GM23338 (cell line): ENCODE results near the gene LMAN1L. TPM values are rescaled to one million over a fixed set of nuclear protein-coding genes. Genes with fewer than 3 reads are reported as not detected.

ENCODE experiments used
- ATAC-seq: fragments of 200-7000 bp; cut with Tn5 transposase; 3 replicates; pipeline ENCODE4 v1.9.1; 2020
- DNase-seq: peaks from one replicate; pipeline ENCODE4 v3.0.0-alpha.2; 2015; ENCODE audit warnings: low spot score
- H2AFZ ChIP-seq: fragments of 200-600 bp; sonication (generic); 2 replicates; pipeline ENCODE4 v1.8.0; 2016; ENCODE audit warnings: antibody characterized with exemption, mild to moderate bottlenecking, moderate library complexity
- H3F3A ChIP-seq: fragments of 200-600 bp; sonication (generic); replicated peaks from 2 replicates; pipeline ENCODE4 v1.8.0; 2017; ENCODE audit warnings: antibody characterized with exemption, mixed run types, low read depth
- H3K27ac ChIP-seq: fragments of 200-600 bp; sonication (generic); 2 replicates; pipeline ENCODE4 v1.6.1; 2016; ENCODE audit warnings: low read depth
- H3K27me3 ChIP-seq: fragments of 200-600 bp; sonication (generic); 2 replicates; pipeline ENCODE4 v1.8.0; 2016; ENCODE audit warnings: mild to moderate bottlenecking, mixed run types, moderate library complexity; ENCODE audit not compliant: insufficient read depth
- H3K36me3 ChIP-seq: fragments of 200-600 bp; sonication (generic); 2 replicates; pipeline ENCODE4 v1.8.0; 2016; ENCODE audit warnings: mild to moderate bottlenecking; ENCODE audit not compliant: insufficient read depth
- H3K4me1 ChIP-seq: fragments of 200-600 bp; sonication (generic); 2 replicates; pipeline ENCODE4 v1.8.0; 2016; ENCODE audit warnings: mild to moderate bottlenecking, moderate library complexity; ENCODE audit not compliant: insufficient read depth
- H3K4me2 ChIP-seq: fragments of 200-600 bp; sonication (generic); 2 replicates; pipeline ENCODE4 v1.7.1; 2017; ENCODE audit warnings: mixed run types
- H3K4me3 ChIP-seq: fragments of 200-600 bp; sonication (generic); 2 replicates; pipeline ENCODE4 v1.6.1; 2016; ENCODE audit warnings: mixed run types
- H3K79me2 ChIP-seq: fragments of 200-600 bp; sonication (generic); replicated peaks from 2 replicates; pipeline ENCODE4 v1.8.0; 2017; ENCODE audit warnings: mild to moderate bottlenecking; ENCODE audit not compliant: insufficient read depth
- H3K9me2 ChIP-seq: fragments of 200-600 bp; sonication (generic); 2 replicates; pipeline ENCODE4 v1.8.0; 2017; ENCODE audit not compliant: insufficient read depth
- H4K20me1 ChIP-seq: fragments of 200-600 bp; sonication (generic); replicated peaks from 2 replicates; pipeline ENCODE4 v1.8.0; 2017; ENCODE audit warnings: mild to moderate bottlenecking; ENCODE audit not compliant: insufficient read depth
- H3K27ac Mint-ChIP-seq: 2 replicates; pipeline ENCODE4 v1.8.0; 2020; ENCODE audit warnings: inconsistent platforms, mild to moderate bottlenecking, moderate library complexity, mixed read lengths
- H3K27me3 Mint-ChIP-seq: 3 replicates; pipeline ENCODE4 v1.8.0; 2022; ENCODE audit warnings: low read depth, mild to moderate bottlenecking, moderate library complexity, mixed read lengths, inconsistent platforms; ENCODE audit not compliant: insufficient read depth, poor library complexity
- H3K36me3 Mint-ChIP-seq: 3 replicates; pipeline ENCODE4 v1.8.0; 2021; ENCODE audit warnings: low read depth, mild to moderate bottlenecking, inconsistent platforms, moderate library complexity, mixed read lengths
- H3K4me1 Mint-ChIP-seq: 3 replicates; pipeline ENCODE4 v1.8.0; 2020; ENCODE audit warnings: mild to moderate bottlenecking, inconsistent platforms, mixed read lengths
- H3K4me3 Mint-ChIP-seq: 3 replicates; pipeline ENCODE4 v1.8.0; 2021; ENCODE audit warnings: moderate library complexity, mild to moderate bottlenecking, inconsistent platforms, mixed read lengths
- H3K9me3 Mint-ChIP-seq: 3 replicates; pipeline ENCODE4 v1.8.0; 2020; ENCODE audit warnings: moderate library complexity, mild to moderate bottlenecking, inconsistent platforms, mixed read lengths
- CREB1 ChIP-seq: fragments of 250-450 bp; sonication (Bioruptor Pico); IDR thresholded peaks from 2 replicates; pipeline ENCODE4 v1.5.0; 2020; ENCODE audit warnings: low read depth, mild to moderate bottlenecking, moderate library complexity
- EZH2 ChIP-seq: fragments of 200-600 bp; sonication (generic); IDR thresholded peaks from one replicate; pipeline ENCODE4 v1.8.0; 2017; ENCODE audit warnings: antibody characterized with exemption, mild to moderate bottlenecking, low read depth; ENCODE audit not compliant: unreplicated experiment
- EZH2phosphoT487 ChIP-seq: fragments of 200-600 bp; sonication (generic); IDR thresholded peaks from one replicate; pipeline ENCODE4 v1.8.1; 2018; ENCODE audit warnings: antibody characterized with exemption; ENCODE audit not compliant: unreplicated experiment
- JUNB ChIP-seq: IDR thresholded peaks from one replicate; pipeline ENCODE4 v1.6.1; 2016; ENCODE audit warnings: antibody characterized with exemption; ENCODE audit not compliant: unreplicated experiment
- NANOG ChIP-seq: IDR thresholded peaks from 2 replicates; pipeline ENCODE4 v1.6.1; 2016; ENCODE audit warnings: antibody characterized with exemption, borderline replicate concordance
- POLR2AphosphoS5 ChIP-seq: IDR thresholded peaks from 2 replicates; pipeline ENCODE4 v1.6.1; 2016; ENCODE audit warnings: antibody characterized with exemption, low read depth
- STAT1 ChIP-seq: IDR thresholded peaks from one replicate; pipeline ENCODE4 v1.6.1; 2016; ENCODE audit warnings: antibody characterized with exemption; ENCODE audit not compliant: unreplicated experiment
- ZNF114 ChIP-seq: fragments of 250-450 bp; sonication (Bioruptor Pico); IDR thresholded peaks from 2 replicates; pipeline ENCODE4 v1.5.0; 2020; ENCODE audit warnings: mild to moderate bottlenecking, moderate library complexity
- ZNF331 ChIP-seq: fragments of 250-450 bp; sonication (Bioruptor Pico); IDR thresholded peaks from 2 replicates; pipeline ENCODE4 v1.5.0; 2020; ENCODE audit warnings: low read depth, mild to moderate bottlenecking, moderate library complexity
- polyA plus RNA-seq: library from polyadenylated mRNA; unstranded; fragments of >200 nt; fragmentation: Nextera tagmentation; extraction: Ambion mirVana; gene quantifications from 2 replicates; pipeline ENCODE4 v1.2.1, GENCODE V29; 2016
- total RNA-seq: library from RNA; depleted of rRNA; stranded (reverse); fragments of >200 nt; shearing (Covaris generic); gene quantifications from 2 replicates; pipeline ENCODE4 v1.2.3, GENCODE V29; 2014
- TF ChIP-seq, protein P1 (sequence below): IDR thresholded peaks from 2 replicates; pipeline ENCODE4 v1.6.1; 2016; ENCODE audit warnings: antibody characterized with exemption
- TF ChIP-seq, protein P2 (sequence below), 2 experiments: fragments of 200-600 bp in 1 of 2; sonication (generic) in 1 of 2; conservative IDR thresholded peaks; 2 replicates each; pipeline versions ENCODE4 v1.5.1 to v1.6.1; 2016 to 2017; ENCODE audit warnings: antibody characterized with exemption in 2 of 2, low read depth in 2 of 2, mild to moderate bottlenecking in 2 of 2, moderate library complexity in 1 of 2
- TF ChIP-seq, protein P3 (sequence below): IDR thresholded peaks from one replicate; pipeline ENCODE4 v1.6.1; 2018; ENCODE audit warnings: antibody characterized with exemption; ENCODE audit not compliant: unreplicated experiment
- TF ChIP-seq, protein P4 (sequence below): fragments of 250-450 bp; sonication (Bioruptor Pico); IDR thresholded peaks from 2 replicates; pipeline ENCODE4 v1.5.0; 2020; ENCODE audit warnings: mild to moderate bottlenecking, moderate library complexity

LMAN1L gene
- total and polyA plus RNA-seq, 2 experiments from 2014 or later: not detected

DNA sequence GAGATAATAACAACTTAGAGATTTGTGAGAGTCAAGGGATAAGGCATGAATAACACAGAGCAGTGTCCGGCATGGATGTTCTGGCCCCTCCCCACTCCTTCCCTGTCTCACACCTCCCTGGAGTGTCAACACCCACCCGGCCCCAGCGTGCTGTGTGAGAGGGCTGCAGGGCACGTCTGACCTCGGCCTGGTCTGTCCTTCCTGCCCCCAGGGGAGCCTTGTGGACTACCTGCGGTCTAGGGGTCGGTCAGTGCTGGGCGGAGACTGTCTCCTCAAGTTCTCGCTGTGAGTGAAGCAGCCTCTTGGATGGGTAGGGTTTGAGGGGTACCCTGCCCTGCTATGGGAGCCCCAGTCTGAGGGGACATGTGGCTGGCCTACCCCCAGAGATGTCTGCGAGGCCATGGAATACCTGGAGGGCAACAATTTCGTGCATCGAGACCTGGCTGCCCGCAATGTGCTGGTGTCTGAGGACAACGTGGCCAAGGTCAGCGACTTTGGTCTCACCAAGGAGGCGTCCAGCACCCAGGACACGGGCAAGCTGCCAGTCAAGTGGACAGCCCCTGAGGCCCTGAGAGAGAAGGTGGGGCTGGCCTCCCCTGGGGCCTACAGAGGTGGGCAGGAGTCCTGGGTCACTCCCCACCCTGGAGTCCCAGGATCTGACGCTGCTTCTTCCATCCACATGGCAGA is 11.2 kb upstream of the LMAN1L start:
- H3K36me3 ChIP-seq: no peaks in the 10 kb centered on the region; the same call in 1 of the 2 replicates
- H2AFZ ChIP-seq: no peak overlapping the region
- H3K4me3 ChIP-seq: no peak overlapping the region
- DNase-seq (no peak), ATAC-seq (no peak)
- no peaks in the 10 kb centered on the region for H3K27me3 ChIP-seq
- no peak overlapping the region for H3K27ac Mint-ChIP-seq
- no peak overlapping the region for H3K27ac ChIP-seq
- TF ChIP-seq NANOG: no peak
- TF ChIP-seq, protein P1, sequence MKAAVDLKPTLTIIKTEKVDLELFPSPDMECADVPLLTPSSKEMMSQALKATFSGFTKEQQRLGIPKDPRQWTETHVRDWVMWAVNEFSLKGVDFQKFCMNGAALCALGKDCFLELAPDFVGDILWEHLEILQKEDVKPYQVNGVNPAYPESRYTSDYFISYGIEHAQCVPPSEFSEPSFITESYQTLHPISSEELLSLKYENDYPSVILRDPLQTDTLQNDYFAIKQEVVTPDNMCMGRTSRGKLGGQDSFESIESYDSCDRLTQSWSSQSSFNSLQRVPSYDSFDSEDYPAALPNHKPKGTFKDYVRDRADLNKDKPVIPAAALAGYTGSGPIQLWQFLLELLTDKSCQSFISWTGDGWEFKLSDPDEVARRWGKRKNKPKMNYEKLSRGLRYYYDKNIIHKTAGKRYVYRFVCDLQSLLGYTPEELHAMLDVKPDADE: no peak
- no peak for TF ChIP-seq EZH2phosphoT487
- no peak for TF ChIP-seq POLR2AphosphoS5
- TF ChIP-seq JUNB: no peak
- TF ChIP-seq CREB1: no peak
- no peak for TF ChIP-seq EZH2
- no peak for TF ChIP-seq ZNF114
- TF ChIP-seq STAT1: no peak
- TF ChIP-seq, protein P2, sequence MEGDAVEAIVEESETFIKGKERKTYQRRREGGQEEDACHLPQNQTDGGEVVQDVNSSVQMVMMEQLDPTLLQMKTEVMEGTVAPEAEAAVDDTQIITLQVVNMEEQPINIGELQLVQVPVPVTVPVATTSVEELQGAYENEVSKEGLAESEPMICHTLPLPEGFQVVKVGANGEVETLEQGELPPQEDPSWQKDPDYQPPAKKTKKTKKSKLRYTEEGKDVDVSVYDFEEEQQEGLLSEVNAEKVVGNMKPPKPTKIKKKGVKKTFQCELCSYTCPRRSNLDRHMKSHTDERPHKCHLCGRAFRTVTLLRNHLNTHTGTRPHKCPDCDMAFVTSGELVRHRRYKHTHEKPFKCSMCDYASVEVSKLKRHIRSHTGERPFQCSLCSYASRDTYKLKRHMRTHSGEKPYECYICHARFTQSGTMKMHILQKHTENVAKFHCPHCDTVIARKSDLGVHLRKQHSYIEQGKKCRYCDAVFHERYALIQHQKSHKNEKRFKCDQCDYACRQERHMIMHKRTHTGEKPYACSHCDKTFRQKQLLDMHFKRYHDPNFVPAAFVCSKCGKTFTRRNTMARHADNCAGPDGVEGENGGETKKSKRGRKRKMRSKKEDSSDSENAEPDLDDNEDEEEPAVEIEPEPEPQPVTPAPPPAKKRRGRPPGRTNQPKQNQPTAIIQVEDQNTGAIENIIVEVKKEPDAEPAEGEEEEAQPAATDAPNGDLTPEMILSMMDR (conservative IDR thresholded peaks at IDR 0.05; ENCODE audit: low read depth in 2 of 2): no peak
- TF ChIP-seq, protein P3, sequence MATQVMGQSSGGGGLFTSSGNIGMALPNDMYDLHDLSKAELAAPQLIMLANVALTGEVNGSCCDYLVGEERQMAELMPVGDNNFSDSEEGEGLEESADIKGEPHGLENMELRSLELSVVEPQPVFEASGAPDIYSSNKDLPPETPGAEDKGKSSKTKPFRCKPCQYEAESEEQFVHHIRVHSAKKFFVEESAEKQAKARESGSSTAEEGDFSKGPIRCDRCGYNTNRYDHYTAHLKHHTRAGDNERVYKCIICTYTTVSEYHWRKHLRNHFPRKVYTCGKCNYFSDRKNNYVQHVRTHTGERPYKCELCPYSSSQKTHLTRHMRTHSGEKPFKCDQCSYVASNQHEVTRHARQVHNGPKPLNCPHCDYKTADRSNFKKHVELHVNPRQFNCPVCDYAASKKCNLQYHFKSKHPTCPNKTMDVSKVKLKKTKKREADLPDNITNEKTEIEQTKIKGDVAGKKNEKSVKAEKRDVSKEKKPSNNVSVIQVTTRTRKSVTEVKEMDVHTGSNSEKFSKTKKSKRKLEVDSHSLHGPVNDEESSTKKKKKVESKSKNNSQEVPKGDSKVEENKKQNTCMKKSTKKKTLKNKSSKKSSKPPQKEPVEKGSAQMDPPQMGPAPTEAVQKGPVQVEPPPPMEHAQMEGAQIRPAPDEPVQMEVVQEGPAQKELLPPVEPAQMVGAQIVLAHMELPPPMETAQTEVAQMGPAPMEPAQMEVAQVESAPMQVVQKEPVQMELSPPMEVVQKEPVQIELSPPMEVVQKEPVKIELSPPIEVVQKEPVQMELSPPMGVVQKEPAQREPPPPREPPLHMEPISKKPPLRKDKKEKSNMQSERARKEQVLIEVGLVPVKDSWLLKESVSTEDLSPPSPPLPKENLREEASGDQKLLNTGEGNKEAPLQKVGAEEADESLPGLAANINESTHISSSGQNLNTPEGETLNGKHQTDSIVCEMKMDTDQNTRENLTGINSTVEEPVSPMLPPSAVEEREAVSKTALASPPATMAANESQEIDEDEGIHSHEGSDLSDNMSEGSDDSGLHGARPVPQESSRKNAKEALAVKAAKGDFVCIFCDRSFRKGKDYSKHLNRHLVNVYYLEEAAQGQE: no peak
- no peak for TF ChIP-seq ZNF331 (CRISPR knock-in tag)
- TF ChIP-seq, protein P4, sequence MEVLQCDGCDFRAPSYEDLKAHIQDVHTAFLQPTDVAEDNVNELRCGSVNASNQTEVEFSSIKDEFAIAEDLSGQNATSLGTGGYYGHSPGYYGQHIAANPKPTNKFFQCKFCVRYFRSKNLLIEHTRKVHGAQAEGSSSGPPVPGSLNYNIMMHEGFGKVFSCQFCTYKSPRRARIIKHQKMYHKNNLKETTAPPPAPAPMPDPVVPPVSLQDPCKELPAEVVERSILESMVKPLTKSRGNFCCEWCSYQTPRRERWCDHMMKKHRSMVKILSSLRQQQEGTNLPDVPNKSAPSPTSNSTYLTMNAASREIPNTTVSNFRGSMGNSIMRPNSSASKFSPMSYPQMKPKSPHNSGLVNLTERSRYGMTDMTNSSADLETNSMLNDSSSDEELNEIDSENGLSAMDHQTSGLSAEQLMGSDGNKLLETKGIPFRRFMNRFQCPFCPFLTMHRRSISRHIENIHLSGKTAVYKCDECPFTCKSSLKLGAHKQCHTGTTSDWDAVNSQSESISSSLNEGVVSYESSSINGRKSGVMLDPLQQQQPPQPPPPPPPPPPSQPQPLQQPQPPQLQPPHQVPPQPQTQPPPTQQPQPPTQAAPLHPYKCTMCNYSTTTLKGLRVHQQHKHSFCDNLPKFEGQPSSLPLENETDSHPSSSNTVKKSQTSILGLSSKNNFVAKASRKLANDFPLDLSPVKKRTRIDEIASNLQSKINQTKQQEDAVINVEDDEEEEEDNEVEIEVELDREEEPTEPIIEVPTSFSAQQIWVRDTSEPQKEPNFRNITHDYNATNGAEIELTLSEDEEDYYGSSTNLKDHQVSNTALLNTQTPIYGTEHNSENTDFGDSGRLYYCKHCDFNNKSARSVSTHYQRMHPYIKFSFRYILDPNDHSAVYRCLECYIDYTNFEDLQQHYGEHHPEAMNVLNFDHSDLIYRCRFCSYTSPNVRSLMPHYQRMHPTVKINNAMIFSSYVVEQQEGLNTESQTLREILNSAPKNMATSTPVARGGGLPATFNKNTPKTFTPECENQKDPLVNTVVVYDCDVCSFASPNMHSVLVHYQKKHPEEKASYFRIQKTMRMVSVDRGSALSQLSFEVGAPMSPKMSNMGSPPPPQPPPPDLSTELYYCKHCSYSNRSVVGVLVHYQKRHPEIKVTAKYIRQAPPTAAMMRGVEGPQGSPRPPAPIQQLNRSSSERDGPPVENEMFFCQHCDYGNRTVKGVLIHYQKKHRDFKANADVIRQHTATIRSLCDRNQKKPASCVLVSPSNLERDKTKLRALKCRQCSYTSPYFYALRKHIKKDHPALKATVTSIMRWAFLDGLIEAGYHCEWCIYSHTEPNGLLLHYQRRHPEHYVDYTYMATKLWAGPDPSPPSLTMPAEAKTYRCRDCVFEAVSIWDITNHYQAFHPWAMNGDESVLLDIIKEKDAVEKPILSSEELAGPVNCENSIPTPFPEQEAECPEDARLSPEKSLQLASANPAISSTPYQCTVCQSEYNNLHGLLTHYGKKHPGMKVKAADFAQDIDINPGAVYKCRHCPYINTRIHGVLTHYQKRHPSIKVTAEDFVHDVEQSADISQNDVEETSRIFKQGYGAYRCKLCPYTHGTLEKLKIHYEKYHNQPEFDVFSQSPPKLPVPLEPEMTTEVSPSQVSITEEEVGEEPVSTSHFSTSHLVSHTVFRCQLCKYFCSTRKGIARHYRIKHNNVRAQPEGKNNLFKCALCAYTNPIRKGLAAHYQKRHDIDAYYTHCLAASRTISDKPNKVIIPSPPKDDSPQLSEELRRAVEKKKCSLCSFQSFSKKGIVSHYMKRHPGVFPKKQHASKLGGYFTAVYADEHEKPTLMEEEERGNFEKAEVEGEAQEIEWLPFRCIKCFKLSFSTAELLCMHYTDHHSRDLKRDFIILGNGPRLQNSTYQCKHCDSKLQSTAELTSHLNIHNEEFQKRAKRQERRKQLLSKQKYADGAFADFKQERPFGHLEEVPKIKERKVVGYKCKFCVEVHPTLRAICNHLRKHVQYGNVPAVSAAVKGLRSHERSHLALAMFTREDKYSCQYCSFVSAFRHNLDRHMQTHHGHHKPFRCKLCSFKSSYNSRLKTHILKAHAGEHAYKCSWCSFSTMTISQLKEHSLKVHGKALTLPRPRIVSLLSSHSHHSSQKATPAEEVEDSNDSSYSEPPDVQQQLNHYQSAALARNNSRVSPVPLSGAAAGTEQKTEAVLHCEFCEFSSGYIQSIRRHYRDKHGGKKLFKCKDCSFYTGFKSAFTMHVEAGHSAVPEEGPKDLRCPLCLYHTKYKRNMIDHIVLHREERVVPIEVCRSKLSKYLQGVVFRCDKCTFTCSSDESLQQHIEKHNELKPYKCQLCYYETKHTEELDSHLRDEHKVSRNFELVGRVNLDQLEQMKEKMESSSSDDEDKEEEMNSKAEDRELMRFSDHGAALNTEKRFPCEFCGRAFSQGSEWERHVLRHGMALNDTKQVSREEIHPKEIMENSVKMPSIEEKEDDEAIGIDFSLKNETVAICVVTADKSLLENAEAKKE: no peak
- no peak overlapping the region for H3K4me3 Mint-ChIP-seq
- H3K27me3 Mint-ChIP-seq: peaks cover 2% of the 10 kb centered on the region
- H3K36me3 Mint-ChIP-seq: peaks cover 19% of the 10 kb centered on the region
- H4K20me1 ChIP-seq: peaks cover 4% of the 10 kb centered on the region; the same call in 1 of the 2 replicates
- H3F3A ChIP-seq: no peaks in the 10 kb centered on the region
- no peaks in the 10 kb centered on the region for H3K9me3 Mint-ChIP-seq
- no peaks in the 10 kb centered on the region for H3K9me2 ChIP-seq
- H3K4me1 Mint-ChIP-seq: peaks cover 6% of the 10 kb centered on the region
- H3K4me2 ChIP-seq: no peak overlapping the region
- H3K4me1 ChIP-seq: peaks cover 3% of the 10 kb centered on the region; the same call in 1 of the 2 replicates
- no peaks in the 10 kb centered on the region for H3K79me2 ChIP-seq
